NCI-H1436 (cell line): ENCODE measurements around the gene INPP5A.
"Not testable (repeated sequence)": the region's sequence is repeated elsewhere in the genome, so short reads cannot be mapped to it uniquely, and the experiment has no call there.

ENCODE experiments used
- DNase-seq: peaks from one replicate; lab custom pipeline; 2025; lab: John Stamatoyannopoulos, UW

Gene INPP5A

DNA sequence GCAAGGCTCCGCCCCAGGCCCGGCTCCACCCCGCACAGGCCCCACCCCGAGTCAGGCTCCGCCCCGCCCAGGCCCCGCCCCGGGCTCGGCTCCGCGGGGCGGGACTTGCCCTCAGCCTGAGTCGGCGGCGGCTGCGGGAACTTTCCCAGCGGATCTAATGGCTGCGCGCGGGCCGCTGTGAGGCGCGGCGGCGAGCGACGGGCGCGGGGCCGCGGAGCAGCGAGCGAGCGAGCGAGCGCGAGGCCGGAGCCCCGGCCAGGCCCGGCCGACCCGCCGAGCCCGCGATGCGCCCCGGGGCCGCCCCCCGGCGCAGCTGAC lies at the start of gene INPP5A:
Gene INPP5A (plus strand): TSS at position 104 of the 318 bp plus-strand sequence. CDS start 310 bp downstream, outside the sequence.
- DNase-seq, result no peak

DNA sequence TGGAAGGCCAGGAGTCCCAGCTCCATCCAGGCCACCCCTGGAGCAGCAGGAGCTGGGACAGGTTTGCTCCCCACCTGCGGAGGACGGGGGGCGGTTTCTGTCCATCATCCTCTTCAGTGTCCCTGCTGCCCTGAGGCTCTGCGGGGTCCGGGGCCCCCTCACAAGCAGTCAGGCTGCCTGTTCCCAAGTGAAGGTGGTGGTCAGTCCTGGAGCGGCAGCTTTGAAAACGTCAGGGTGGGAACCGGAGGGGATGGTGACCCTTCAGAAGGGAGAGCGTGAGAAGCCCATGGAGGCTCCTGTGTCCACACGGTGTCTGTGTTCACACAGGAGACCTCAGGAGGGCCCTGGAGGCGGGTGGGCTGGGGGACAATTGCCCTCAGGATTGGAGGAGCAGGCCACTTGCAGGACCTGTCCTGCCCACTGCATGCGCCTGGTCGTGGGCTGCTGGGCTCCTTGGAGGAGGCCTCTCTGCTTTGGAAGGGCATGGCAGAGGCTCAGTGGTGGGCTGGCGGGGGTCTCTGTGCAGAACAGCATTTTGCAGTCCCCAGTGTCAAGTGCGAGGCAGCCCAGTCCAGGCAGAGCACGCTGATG lies 49.3 kb upstream of the INPP5A start:
- DNase-seq, result no peak

DNA sequence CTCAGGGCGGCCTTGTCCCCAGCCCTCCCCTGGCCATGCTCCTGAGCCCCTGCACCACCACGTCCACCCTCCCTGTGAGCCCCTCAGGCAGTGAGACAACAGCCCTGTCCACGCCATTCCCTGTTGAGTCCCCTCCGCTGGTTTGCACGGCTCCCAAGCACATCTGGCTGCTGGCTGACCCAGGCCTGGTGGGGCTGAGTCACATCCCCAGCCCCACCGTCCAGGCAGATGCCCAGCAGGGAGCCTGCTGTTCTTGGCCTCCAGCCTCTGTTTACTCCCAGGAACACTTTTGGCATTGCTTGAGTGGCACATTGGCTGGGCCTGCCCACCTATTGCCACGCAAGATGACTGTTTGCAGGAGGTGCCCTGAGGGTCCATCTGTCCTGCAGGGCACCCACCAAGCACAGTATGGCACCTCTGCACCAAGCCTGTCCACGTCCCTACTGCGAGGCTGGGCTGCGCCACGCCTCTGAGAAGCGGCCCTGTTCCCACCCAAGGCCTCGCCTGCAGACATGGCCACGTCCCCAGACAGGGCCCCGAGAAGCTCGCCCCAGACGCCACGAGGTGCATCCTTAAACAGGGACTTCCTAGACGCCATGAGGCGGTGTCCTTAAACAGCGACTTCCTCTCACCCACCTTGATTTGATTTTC lies 48.4 kb upstream of the INPP5A start:
- no peak for DNase-seq

DNA sequence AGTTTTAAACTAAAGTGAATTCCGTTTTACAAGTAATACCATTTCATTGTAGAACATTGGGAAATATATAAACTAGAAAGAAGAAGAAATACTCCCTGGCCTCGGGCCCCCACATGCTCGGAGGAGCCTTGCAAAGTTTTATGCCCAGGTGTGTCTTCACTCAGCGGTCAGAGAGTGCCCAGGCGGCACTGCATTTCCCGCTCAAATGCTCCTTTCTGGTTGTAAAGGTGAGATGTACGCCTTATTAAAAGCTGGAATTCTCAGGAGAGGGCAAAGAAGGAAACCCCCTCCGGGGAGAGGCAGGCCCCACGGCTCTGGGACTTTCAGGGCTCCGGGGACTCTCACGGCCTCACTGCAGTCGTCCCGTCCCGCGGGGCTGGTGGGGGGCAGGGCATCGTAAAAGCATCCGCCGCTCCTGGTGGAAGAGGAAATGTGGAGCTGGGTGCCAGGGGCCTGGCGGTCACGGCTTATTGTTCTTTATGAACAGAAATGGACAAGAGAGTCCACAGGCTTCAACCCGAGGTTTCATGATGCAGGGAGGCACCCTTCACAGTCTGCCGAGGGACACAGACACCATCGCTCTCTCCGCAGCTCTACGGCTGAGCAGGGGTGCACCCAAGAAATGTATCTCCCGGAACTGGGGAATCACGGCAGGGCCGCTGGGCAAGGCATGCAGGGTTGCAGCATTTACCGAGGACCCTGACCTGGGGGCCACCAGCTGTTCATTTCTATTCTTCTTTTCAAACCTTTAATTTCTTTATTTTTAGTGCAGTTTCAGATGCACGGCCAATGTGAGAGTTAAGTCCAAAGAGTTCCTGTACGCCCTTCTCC lies 47.7 kb upstream of the INPP5A start:
- no peak for DNase-seq

DNA sequence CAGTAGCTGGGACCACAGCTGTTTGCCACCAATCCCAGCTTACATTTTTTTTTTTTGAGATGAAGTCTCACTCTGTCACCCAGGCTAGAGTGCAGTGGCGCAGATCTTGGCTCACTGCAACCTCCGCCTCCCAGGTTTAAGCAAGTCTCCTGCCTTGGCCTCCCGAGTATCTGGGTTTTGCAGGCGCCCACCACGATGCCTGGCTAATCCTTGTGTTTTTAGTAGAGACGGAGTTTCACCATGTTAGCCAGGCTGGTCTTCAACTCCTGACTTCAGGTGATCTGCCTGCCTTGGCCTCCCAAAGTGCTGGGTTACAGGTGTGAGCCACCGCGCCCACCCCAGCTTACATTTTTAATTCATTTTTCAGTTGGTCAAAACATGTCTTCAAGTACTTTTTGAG lies 46.1 kb upstream of the INPP5A start:
- DNase-seq, result not testable (repeated sequence)

DNA sequence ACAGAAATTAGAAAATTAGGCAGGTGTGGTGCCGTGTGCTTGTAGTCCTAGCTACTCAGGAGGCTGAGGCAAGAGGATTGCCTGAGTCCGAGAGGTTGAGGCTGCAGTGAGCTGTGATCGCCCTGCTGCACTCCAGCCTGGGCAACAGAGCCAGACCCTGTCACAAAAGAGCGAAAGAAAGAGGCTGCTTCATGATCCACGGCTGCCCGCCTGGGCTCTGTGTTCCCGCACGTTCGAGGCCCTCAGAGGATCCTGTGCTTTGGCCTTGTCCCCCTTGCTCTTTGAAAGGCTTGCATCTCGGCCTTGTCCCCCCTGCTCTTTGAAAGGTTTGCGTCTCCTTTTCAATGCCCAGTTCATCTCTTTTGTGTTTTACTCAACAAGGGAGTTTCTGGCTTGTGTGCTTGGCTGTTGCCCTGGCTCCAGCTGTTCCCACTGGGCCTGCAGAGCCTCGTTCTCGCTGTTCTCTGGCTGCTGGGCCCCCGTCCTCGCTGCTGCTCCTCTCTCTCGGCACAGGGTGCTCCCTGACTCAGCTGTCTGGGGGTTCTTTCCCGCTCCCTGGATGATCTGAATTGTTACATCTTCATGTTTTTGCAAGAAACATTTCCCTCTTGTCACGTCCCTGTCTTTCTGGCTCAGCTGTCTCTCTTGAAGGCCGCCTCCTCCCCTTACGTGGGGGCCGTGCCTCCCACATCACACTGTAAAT lies 45.1 kb upstream of the INPP5A start:
- no peak for DNase-seq

DNA sequence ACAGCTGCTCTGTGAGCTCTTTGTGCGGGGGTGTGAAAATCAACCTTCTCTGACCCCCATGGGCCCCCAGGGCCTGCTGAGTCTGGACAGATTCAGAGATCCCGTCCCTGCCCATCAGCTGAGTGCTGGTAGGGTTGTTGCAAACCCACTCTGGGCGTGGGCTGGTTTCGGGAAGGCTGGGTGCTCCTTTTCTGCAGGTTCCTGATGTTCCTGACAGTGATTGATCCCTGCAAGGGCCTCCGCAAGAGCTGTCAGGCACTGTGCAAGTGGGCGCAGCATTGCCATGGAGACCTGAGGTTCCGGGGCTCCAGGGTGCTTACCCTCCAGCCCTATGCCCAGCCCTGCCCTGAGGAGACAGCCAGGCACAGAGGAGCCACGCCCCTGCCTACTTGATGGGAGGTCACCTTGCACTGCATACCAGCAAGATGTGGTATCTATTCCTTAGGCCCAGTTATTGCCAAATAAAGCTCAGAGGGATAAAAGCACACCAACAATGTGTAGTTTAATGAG lies 44.3 kb upstream of the INPP5A start:
- DNase-seq, result no peak

DNA sequence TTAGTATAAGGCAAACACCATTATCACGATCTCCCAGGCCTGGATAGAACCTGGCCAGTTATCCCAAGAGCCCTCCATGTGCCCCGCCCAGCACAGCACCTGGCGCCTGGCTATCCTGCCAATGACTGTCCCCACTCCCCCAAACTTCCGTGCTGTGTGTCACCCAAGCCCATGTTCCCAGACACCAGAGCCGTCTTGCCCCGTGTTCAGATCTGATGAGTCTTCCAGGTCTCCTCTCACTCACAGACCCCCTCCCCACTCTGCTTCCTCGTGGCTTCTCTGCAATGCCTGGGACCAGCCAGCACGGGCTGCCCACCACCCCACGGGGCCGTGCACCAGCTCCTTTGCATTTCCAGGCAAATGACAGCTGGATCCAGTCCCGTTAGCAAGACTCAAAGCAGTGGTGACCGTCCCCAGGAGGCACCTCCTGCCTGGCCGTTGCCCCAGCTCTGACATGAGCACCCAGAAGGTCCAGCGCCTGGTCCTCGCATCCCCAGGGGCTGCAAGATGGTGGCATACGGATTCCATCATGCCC lies 43.8 kb upstream of the INPP5A start:
- DNase-seq, result no peak

DNA sequence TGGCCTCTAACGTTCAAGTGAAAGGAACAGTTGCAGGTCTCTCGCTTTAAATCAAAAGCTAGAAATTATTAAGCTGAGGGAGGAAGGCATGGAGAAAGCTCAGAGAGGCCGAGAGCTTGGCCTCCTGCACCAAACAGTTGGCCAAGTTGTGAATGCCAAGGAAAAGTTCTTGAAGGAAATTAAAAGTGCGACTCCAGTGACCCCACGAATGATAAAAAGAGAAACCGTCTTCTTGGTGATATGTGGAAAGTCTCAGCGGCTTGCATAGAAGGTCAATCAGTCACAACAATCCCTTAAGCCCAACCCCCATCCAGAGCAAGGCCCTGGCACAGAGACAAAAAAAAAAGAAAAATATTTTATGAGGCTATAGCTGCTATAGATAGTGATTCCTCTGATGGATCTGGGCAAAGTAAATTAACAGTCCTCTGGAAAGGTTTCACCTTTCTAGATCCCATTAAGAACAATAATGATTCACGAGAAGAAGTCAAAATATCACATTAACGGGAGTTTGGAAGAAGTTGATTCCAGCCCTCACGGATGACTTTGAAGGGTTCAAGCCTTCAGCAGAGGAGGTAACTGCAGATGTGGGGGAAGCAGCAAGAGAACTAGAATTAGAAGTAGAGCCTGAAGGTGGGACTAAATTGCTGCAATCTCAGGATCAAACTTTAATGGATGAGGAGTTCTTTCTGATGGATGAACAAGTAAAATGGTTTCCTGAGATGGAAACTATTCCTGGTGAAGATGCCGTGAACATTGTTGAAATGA lies 42.5 kb upstream of the INPP5A start:
- DNase-seq, result no peak

DNA sequence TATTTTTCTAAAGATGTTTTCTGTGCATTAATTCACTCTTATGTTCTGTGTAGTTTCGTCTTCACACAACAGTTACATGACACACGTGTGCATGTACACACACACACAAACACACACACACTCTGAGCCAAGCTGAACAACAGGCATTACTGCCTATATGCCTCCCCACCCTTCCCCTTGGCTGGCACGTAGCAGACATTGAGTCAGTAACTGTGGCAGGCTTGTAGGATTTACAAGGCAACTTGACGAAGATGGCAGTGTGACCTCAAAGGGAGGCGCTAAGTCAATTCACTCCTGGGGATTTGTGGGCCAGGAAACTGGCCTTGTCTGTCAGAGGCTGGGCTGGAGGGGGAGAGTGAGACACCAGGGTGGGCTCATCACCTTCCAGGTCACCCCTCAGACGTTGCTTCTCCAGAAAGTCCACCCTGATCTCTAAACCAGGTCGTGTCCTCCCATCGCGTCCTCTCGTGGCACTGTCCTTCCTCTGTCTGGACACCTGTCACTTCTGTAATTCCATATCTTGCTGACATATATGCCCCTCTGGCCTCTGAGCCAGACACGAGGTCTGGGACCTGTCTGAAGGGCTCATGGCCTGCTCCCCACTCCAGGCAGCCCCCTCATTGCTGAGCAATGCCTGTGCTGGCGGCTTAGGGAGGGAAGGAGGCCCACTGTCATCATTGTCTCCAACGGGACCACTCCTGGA lies 41.1 kb upstream of the INPP5A start:
- no peak for DNase-seq

DNA sequence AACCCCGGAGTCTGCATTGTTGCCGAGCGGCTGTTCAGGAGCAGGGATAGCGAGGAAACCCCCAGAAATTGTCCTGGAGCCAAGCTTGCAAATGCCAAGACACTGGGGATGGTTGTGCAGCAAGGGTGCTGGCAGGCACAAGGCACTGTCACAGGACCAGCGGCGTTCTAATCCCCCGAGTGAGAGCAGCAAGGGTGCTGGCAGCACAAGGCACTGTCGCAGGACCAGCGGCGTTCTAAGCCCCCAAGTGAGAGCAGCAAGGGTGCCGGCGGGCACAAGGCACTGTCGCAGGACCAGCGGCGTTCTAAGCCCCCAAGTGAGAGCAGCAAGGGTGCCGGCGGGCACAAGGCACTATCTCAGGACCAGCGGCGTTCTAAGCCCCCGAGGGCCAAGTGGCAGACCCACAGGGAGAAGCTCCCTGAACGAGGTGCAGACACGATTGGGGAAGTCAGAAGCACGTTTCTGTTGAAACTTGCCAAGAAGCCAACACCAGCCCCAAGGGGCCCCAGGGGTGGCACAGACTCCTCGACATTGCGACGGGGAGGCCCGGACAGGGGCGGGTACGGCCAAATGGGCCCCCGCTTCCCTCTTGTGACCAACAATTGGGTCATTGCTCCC lies 40.4 kb upstream of the INPP5A start:
- no peak for DNase-seq

DNA sequence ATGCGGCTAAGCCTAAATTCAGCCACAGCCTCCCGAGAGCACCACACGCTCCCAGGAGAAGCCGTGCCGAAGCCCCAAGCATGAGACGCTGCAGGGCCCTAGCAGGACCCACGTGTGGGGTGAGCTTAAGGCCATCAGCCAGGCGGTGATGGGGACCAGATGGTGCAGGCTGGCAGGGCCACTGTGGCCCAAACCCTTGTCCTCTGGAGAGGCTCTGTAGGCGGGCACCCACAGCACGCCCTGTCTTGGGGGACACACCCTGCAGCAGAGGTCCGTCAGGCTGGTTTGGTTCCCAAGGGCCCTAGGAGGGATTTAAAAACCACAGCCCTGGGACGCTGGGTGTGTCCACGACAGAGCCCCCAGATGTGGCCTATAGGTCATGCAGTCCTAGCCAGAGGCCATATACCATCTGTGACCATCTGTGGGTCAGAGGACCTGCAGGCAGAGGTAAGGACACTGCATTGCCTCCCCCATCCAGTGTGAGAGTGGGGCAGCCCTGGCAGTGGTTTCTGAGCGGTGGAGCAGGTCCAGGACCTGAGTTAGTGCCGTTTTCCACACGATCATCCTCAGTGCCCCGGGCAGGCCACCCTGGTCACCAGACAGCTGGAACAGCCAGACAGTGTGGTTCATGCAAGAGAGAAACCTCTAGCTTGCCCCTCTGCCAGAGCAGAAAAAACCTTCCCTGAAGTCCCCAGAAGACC lies 39.6 kb upstream of the INPP5A start:
- DNase-seq, result no peak

DNA sequence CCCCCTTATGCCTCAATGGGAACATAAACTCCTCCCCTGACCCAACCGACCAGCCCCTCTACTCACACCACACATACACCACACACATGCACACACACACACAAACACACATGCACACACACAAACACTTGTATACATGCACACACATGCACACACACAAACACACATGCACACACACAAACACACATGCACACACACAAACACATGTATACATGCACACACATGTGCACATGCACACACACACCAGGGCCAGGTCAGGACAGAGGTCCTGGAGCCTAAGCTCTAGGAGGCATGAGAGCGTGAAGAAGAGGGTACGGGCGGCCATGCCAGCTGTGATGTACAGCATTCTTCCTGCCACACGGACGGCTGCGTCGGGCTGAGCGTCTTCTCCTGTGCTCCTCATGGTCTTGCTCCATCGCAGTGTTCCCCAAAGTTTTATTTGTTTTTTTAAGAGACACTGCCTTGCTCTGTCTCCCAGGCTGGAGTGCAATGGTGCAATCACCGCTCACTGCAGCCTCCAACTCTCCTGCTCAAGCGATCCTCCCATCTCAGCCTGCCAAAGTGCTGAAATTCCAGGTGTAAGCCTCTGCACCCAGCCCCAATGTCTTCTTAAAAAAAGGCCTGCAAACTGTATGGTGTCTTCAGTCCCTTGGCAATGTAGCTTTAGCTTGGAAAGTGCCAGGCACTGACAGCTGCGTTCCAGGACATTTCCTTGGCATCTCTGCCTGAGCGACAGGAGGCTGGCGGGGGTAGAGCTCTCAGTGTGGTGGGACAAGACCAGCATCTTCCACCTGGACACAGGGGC lies 38.8 kb upstream of the INPP5A start:
- DNase-seq, result no peak

- DNase-seq, result no peak
These were observed 38.3 kb upstream of the INPP5A start for GRCh38 chr10:132499367-132499685.

DNA sequence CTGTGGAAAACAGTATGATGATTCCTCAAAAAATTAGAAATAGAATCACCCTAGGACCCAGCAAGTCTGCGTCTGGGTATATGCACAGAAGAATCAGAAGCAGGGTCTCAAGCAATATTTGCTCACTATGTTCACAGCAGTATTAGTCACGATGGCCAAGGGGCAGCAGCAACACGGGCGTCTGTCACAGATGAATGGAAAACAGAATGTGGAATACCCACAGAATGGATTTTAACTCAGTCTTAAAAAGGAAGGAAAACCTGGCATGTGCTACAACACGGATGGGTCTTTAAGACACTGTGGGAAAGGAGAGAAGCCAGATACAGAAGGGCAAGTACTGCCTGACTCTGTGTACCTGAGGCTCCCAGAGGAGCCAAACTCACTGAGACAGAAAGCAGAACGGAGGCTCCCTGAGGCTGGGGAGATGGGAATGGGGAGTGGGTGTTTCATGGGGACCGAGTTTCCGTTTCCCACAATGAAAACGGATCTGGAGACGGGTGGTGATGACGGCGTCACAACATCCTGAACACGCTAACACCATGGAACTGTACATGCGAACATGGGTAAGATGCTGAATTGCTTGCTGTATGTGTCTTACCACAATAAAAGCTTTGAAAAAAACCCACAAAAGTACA lies 36.7 kb upstream of the INPP5A start:
- no peak for DNase-seq

DNA sequence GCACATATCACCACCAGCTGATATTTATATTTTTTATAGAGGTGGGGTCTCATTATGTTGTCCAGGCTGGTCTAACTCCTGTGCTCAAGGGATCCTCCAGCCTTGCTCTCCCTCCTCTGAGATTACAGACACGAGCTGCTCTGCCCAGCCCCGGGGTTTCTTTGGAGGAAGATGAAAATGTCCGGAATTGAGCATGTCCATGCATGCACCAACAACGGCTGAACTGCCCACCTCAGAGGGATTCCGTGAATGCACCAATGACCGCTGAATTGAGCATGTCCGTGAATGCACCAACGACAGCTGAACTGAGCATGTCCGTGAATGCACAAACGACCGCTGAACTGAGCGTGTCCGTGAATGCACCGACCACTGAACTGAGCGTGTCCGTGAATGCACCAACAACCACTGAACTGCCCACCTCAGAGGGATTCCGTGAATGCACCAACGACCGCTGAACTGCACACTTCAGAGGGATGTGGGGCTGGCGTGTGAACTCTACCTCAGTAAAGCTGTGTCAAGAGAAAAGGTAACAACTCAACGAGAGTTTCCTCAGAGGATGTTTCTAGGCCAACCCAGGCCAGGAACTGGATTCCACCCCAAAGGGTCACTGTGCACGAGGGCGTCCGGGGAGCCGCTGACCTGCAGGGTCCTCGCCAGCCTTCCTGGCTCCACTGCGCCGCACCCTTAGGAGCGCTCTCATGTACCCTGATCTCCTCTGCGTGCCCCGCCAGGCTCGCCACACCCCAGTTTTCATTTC lies 34.9 kb upstream of the INPP5A start:
- no peak for DNase-seq

DNA sequence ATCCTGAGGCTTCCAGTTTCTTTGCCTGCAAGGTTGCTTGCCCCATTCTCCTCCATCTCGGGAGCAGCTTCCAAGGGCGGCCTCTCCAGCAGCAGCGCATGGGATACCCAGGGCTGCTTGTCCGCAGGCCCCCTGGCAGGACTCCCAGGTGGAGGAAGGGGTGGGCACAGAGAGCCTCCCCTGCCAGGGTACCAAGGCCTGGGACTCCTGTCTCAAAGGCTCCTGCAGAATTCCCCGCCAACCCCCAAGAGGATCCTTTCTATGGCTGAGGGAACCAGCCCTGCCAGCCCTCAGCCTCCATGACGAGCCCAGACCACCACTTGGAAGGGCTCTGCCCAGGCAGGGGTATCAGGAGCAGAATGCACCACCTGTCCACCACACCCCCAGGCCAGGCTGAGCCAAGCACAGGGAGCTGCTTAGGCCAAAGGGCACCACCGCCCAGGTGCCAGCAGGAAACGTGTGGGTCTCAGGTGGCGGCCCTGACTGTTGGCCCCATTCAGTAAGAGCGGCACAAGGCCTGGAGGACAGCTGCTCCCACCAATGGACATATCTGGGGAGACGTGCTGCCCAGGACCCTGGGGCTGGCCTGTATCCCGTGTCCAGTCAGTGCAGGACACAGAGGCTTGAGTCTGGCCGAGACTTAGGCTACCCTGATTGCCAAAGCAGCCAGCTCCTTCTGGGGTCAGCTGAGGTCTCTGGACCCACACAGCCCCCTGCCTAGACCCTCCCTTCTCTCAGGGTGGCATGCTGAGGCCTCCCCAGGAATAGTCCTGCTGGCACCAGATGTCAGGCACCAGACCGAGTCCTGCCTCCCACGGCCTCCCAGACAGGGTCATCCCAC lies 33.8 kb upstream of the INPP5A start:
- no peak for DNase-seq
